Endothelial cell of umbilical vein (primary cell): Measurements from ENCODE around the gene LTBP1. TPM values are rescaled to one million over a fixed set of nuclear protein-coding genes. Genes with fewer than 3 reads are reported as not detected.

ENCODE experiments used
- Bru-seq: library from RNA; stranded (reverse); fragments of 400-500 nt; gene quantifications from one replicate; lab custom pipeline; 2021; lab: Mats Ljungman, UMichigan
- BruChase-seq, 2 experiments: library from RNA; stranded (reverse); fragments of 400-500 nt; gene quantifications; one replicate each; lab custom pipeline; 2021; lab: Mats Ljungman, UMichigan
- BruUV-seq: library from RNA; stranded (reverse); fragments of 400-500 nt; replicated peaks from 2 replicates; lab custom pipeline; 2021; lab: Mats Ljungman, UMichigan
- CTCF ChIA-PET: fragments of 300-600, 350-600 bp; sonication (Branson Sonifier 250); formaldehyde crosslinking; loops from one replicate; lab custom pipeline; 2021; ENCODE audit warnings: antibody characterized with exemption, inconsistent platforms; lab: Charles Lee
- POLR2A ChIA-PET: fragments of 300-600, 350-600 bp; sonication (Branson Sonifier 250); formaldehyde crosslinking; loops from one replicate; lab custom pipeline; 2021; ENCODE audit warnings: antibody characterized with exemption, inconsistent platforms; lab: Charles Lee
- DNase-seq: peaks from one replicate; pipeline ENCODE4 v3.0.0-alpha.2; 2011; ENCODE audit warnings: low read depth, low spot score
- FAIRE-seq: peaks from 2 replicates; lab custom pipeline; 2011; peaks lifted over from hg19 to GRCh38; lab: Jason Lieb, UNC
- H2AFZ ChIP-seq: 2 replicates; pipeline ENCODE4 v1.6.0; 2012; ENCODE audit warnings: low read depth, low read length, control low read depth, inconsistent platforms
- H3K27ac ChIP-seq: 2 replicates; pipeline ENCODE4 v1.5.1; 2011; ENCODE audit warnings: low read depth, mild to moderate bottlenecking, control low read depth, low read length, moderate library complexity; ENCODE audit not compliant: insufficient read depth
- H3K27me3 ChIP-seq, 2 experiments: 2 replicates each; pipeline versions ENCODE4 v1.6.0 to v1.6.1; 2011; ENCODE audit warnings: low read length in 2 of 2, mixed read lengths in 1 of 2; ENCODE audit not compliant: control insufficient read depth in 2 of 2, insufficient read depth in 2 of 2
- H3K36me3 ChIP-seq, 2 experiments: 2 replicates in 1 of 2; 3 replicates in 1 of 2; pipeline ENCODE4 v1.5.1; 2011; ENCODE audit warnings: low read length in 2 of 2, mild to moderate bottlenecking in 1 of 2, moderate library complexity in 1 of 2; ENCODE audit not compliant: control insufficient read depth in 2 of 2, insufficient read depth in 2 of 2; ENCODE audit errors: extremely low read depth in 1 of 2
- H3K4me1 ChIP-seq: 3 replicates; pipeline ENCODE4 v1.5.1; 2011; ENCODE audit warnings: mild to moderate bottlenecking, low read length; ENCODE audit not compliant: control insufficient read depth, insufficient read depth; ENCODE audit errors: extremely low read depth
- H3K4me2 ChIP-seq: 2 replicates; pipeline ENCODE4 v1.6.1; 2011; ENCODE audit warnings: low read length, control low read depth, mixed read lengths; ENCODE audit not compliant: insufficient read depth
- H3K4me3 ChIP-seq, 3 experiments: fragments of 200-600 bp in 1 of 3; sonication (generic), shearing (Covaris generic) in 1 of 3; replicated peaks in 1 of 3; 2 replicates each; pipeline ENCODE4 v1.5.1; 2011 to 2016; ENCODE audit warnings: control low read depth in 3 of 3, low read length in 3 of 3, mild to moderate bottlenecking in 2 of 3, inconsistent platforms in 1 of 3, low read depth in 1 of 3, moderate library complexity in 1 of 3; ENCODE audit not compliant: insufficient read depth in 1 of 3
- H3K79me2 ChIP-seq: 2 replicates; pipeline ENCODE4 v1.6.0; 2012; ENCODE audit warnings: low read length, inconsistent platforms; ENCODE audit not compliant: control insufficient read depth, insufficient read depth
- H3K9ac ChIP-seq: replicated peaks from 2 replicates; pipeline ENCODE3; 2011; ENCODE audit warnings: low read length, control low read depth; ENCODE audit not compliant: insufficient read depth; ENCODE audit errors: extremely low read depth
- H3K9me1 ChIP-seq: replicated peaks from 3 replicates; pipeline ENCODE4 v1.6.0; 2011; ENCODE audit warnings: mild to moderate bottlenecking, low read length; ENCODE audit not compliant: control insufficient read depth, insufficient read depth; ENCODE audit errors: extremely low read depth
- H3K9me3 ChIP-seq: replicated peaks from 2 replicates; pipeline ENCODE4 v1.5.1; 2012; ENCODE audit warnings: low read length, inconsistent platforms; ENCODE audit not compliant: control insufficient read depth, insufficient read depth
- H4K20me1 ChIP-seq: replicated peaks from 2 replicates; pipeline ENCODE3; 2011; ENCODE audit warnings: mild to moderate bottlenecking, low read length; ENCODE audit not compliant: control insufficient read depth, insufficient read depth; ENCODE audit errors: extremely low read depth
- FOS ChIP-seq: IDR thresholded peaks from 2 replicates; pipeline ENCODE4 v1.6.1; 2011; ENCODE audit warnings: mild to moderate bottlenecking, low read length, moderate library complexity, borderline replicate concordance; ENCODE audit not compliant: insufficient read depth
- JUN ChIP-seq: IDR thresholded peaks from 2 replicates; pipeline ENCODE4 v1.6.1; 2011; ENCODE audit warnings: borderline replicate concordance, low read depth; ENCODE audit not compliant: insufficient read length, insufficient read depth
- MYC ChIP-seq: IDR thresholded peaks from one replicate; pipeline ENCODE4 v1.6.1; 2011; ENCODE audit warnings: mild to moderate bottlenecking, low read depth, low read length
- POLR2A ChIP-seq: IDR thresholded peaks from 2 replicates; pipeline ENCODE4 v1.6.1; 2012; ENCODE audit warnings: low read depth, mild to moderate bottlenecking, control low read depth, low read length
- POLR2AphosphoS5 ChIP-seq: IDR thresholded peaks from 2 replicates; pipeline ENCODE4 v1.6.1; 2012; ENCODE audit warnings: low read depth, mild to moderate bottlenecking, control low read depth, low read length, moderate library complexity; ENCODE audit not compliant: insufficient read depth
- dilution Hi-C: fragments of 300-500 bp; cut with MboI; formaldehyde crosslinking; loops from one replicate; pipeline ENCODE4 v1.15.0; 2019; ENCODE audit warnings: low sequenced_read_pairs; ENCODE audit not compliant: extremely low pct_ligation_motif_present
- intact Hi-C: fragments of 100-400 bp; cut with micrococcal nuclease; formaldehyde crosslinking; loops from one replicate; pipeline ENCODE4 v1.10.0; 2022
- long read RNA-seq: library from polyadenylated mRNA; stranded (forward); transcript quantifications from one replicate; pipeline ENCODE4 v2.0.0, GENCODE V29; 2021
- polyA minus RNA-seq, 3 experiments: library from RNA; depleted of rRNA, polyadenylated mRNA; stranded (reverse); fragments of >200 nt; gene quantifications; 1 replicate in 1 of 3; 2 replicates in 2 of 3; pipeline ENCODE4 v1.2.3, GENCODE V29; 2011
- polyA plus RNA-seq, 4 experiments: library from polyadenylated mRNA; depleted of rRNA in 3 of 4; stranded (reverse) in 3 of 4; unstranded in 1 of 4; fragments of >200 nt; gene quantifications; 2 replicates each; pipeline versions ENCODE4 v1.2.1 to v1.2.3, GENCODE V29; 2011 to 2012; ENCODE audit warnings: missing spikeins in 1 of 4
- total RNA-seq: library from RNA; stranded (reverse); gene quantifications from 2 replicates; pipeline ENCODE4 v1.2.3, GENCODE V29; 2021
- TF ChIP-seq, protein P1 (sequence below), 2 donors: IDR thresholded peaks; 1 replicate in 1 of 2; 2 replicates in 1 of 2; pipeline ENCODE4 v1.5.1; 2011; ENCODE audit warnings: low read length in 2 of 2, mild to moderate bottlenecking in 2 of 2, moderate library complexity in 2 of 2, control low read depth in 1 of 2, inconsistent platforms in 1 of 2, low read depth in 1 of 2; ENCODE audit not compliant: insufficient read depth in 1 of 2; ENCODE audit errors: extremely low read depth in 1 of 2

LTBP1 gene, protein sequence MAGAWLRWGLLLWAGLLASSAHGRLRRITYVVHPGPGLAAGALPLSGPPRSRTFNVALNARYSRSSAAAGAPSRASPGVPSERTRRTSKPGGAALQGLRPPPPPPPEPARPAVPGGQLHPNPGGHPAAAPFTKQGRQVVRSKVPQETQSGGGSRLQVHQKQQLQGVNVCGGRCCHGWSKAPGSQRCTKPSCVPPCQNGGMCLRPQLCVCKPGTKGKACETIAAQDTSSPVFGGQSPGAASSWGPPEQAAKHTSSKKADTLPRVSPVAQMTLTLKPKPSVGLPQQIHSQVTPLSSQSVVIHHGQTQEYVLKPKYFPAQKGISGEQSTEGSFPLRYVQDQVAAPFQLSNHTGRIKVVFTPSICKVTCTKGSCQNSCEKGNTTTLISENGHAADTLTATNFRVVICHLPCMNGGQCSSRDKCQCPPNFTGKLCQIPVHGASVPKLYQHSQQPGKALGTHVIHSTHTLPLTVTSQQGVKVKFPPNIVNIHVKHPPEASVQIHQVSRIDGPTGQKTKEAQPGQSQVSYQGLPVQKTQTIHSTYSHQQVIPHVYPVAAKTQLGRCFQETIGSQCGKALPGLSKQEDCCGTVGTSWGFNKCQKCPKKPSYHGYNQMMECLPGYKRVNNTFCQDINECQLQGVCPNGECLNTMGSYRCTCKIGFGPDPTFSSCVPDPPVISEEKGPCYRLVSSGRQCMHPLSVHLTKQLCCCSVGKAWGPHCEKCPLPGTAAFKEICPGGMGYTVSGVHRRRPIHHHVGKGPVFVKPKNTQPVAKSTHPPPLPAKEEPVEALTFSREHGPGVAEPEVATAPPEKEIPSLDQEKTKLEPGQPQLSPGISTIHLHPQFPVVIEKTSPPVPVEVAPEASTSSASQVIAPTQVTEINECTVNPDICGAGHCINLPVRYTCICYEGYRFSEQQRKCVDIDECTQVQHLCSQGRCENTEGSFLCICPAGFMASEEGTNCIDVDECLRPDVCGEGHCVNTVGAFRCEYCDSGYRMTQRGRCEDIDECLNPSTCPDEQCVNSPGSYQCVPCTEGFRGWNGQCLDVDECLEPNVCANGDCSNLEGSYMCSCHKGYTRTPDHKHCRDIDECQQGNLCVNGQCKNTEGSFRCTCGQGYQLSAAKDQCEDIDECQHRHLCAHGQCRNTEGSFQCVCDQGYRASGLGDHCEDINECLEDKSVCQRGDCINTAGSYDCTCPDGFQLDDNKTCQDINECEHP (N-terminal part only)
- 68.2 and 107 TPM in 2 replicates for total RNA-seq
- 40.9 and 57.4 TPM in 2 replicates for polyA plus RNA-seq
- 55.1 and 68.5 TPM in 2 replicates for polyA plus RNA-seq (2011; cell fraction: cytosol; rRNA removed)
- polyA plus RNA-seq (2011; cell fraction: nucleus; rRNA removed), result 59.4 and 67.7 TPM in 2 replicates
- polyA plus RNA-seq (2012), result 211 and 247 TPM in 2 replicates
- polyA minus RNA-seq, result 110 and 167 TPM in 2 replicates
- polyA minus RNA-seq (2011; cell fraction: cytosol; rRNA and poly(A)+ RNA removed), result not detected
- 70.7 and 85.8 TPM in 2 replicates for polyA minus RNA-seq (2011; cell fraction: nucleus; rRNA and poly(A)+ RNA removed)
- Bru-seq, nascent RNA, result percentile 73 among the genes with signal in this experiment
- percentile 68 among the genes with signal in this experiment for BruChase-seq, experiment 1, labeled RNA remaining after a 6-hour chase
- percentile 68 among the genes with signal in this experiment for BruChase-seq, experiment 2, labeled RNA remaining after a 2-hour chase
- long read RNA-seq, full-length matches to known transcripts, result 1 of 56 reads
- long read RNA-seq, partial matches to known transcripts, result 30 of 56 reads
- long read RNA-seq, other reads (novel, unspliced or antisense), result 25 of 56 reads

DNA sequence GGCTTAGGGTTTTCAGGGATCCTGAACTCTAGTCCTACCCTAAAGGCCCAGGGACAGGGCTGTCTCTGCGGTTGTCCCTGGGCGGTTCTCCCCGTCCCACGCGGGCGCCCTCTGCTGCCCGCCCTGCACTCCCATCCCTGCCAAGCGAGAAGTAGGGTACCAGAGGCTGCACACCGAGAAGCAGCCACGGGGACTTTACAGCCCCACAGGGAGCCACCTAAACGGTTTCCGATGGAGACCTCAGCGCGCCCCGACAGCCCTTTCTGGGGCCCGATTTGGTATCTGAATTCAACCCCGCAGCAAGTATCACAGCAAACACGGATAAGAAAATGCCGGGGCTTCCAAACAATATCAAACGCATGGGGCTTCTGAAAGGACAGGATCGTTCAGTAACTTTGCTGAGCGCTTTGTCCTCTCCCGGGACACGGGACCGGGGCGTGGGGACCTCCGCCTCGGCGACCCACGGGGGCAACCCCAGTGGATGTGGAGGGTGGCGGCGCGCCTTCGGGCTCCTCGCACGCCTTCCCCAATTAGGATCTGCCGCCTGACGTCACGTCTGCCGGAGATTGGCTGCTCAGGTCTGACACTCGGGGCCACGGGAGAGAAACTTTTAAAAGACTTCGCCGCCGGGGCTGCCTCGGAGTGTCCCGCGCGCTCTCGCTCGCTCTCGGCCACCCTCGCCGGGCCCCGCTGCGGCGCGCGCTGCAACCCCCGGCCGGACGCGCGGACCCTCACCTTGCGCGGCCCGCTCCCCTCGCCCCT lies at the start of gene LTBP1:
Gene LTBP1 (plus strand): TSS at position 640 of the 762 bp plus-strand sequence. CDS start 372 bp downstream, outside the sequence.
- peaks cover 10% of the 10 kb centered on the region for H3K4me1 ChIP-seq
- no peaks in the 10 kb centered on the region for H3K9me1 ChIP-seq
- H3K79me2 ChIP-seq, result peaks cover 9% of the 10 kb centered on the region
- dilution Hi-C loops, result no loop called here
- peak within 1 kb of the TSS; percentile 58 for H3K27ac ChIP-seq
- intact Hi-C loops, result loop anchor here (1.0 to 5.0 kb wide), 12 partner anchors 77 to 637 kb away; no protein-coding TSS in a partner anchor
- BruUV-seq, result TSS peak; percentile 74
- TF ChIP-seq POLR2A, result peak; percentile 14
- TF ChIP-seq MYC, result no peak
- peak; percentile 60 for TF ChIP-seq POLR2AphosphoS5
- TF ChIP-seq, protein P1, sequence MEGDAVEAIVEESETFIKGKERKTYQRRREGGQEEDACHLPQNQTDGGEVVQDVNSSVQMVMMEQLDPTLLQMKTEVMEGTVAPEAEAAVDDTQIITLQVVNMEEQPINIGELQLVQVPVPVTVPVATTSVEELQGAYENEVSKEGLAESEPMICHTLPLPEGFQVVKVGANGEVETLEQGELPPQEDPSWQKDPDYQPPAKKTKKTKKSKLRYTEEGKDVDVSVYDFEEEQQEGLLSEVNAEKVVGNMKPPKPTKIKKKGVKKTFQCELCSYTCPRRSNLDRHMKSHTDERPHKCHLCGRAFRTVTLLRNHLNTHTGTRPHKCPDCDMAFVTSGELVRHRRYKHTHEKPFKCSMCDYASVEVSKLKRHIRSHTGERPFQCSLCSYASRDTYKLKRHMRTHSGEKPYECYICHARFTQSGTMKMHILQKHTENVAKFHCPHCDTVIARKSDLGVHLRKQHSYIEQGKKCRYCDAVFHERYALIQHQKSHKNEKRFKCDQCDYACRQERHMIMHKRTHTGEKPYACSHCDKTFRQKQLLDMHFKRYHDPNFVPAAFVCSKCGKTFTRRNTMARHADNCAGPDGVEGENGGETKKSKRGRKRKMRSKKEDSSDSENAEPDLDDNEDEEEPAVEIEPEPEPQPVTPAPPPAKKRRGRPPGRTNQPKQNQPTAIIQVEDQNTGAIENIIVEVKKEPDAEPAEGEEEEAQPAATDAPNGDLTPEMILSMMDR (IDR thresholded peaks at IDR 0.05; ENCODE audit: extremely low read depth in 1 of 2, insufficient read depth in 1 of 2, low read depth in 1 of 2, low read length in 2 of 2), result peak; percentile 88 to 90
- TF ChIP-seq FOS, result no peak
- no peak for TF ChIP-seq JUN
- CTCF ChIA-PET, result interaction anchor here (0.7 to 3.0 kb wide), 9 partner anchors 20 to 449 kb away, joined by 3 to 13 read pairs (median 5); no protein-coding TSS in a partner anchor
- POLR2A ChIA-PET, result interaction anchor here (1.2 kb wide), 1 partner anchor 140 kb away, joined by 3 read pairs; no protein-coding TSS in a partner anchor
- peak within 1 kb of the TSS; percentile 72 for H3K9ac ChIP-seq
- H4K20me1 ChIP-seq, result no peaks in the 10 kb centered on the region
- H3K9me3 ChIP-seq, result no peaks in the 10 kb centered on the region
- peak within 1 kb of the TSS; percentile 77 for H2AFZ ChIP-seq
- no peaks in the 10 kb centered on the region for H3K27me3 ChIP-seq
- FAIRE-seq (peak; percentile 84), DNase-seq (peak; percentile 77)
- H3K4me2 ChIP-seq, result peak within 1 kb of the TSS; percentile 59
- H3K4me3 ChIP-seq, result peak within 1 kb of the TSS; percentile 50 to 86 (median 55)
- H3K36me3 ChIP-seq, result no peaks in the 10 kb centered on the region
